NCI-H446 treated with DMSO at 0.1 percent for 48 hours (cell line): ENCODE data around the gene LRRN4.
A peak's percentile ranks its signal among the peaks of the same experiment; 100 is the strongest.

Source experiments
- DNase-seq: peaks from one replicate; lab custom pipeline; 2025; lab: John Stamatoyannopoulos, UW

Gene LRRN4

DNA sequence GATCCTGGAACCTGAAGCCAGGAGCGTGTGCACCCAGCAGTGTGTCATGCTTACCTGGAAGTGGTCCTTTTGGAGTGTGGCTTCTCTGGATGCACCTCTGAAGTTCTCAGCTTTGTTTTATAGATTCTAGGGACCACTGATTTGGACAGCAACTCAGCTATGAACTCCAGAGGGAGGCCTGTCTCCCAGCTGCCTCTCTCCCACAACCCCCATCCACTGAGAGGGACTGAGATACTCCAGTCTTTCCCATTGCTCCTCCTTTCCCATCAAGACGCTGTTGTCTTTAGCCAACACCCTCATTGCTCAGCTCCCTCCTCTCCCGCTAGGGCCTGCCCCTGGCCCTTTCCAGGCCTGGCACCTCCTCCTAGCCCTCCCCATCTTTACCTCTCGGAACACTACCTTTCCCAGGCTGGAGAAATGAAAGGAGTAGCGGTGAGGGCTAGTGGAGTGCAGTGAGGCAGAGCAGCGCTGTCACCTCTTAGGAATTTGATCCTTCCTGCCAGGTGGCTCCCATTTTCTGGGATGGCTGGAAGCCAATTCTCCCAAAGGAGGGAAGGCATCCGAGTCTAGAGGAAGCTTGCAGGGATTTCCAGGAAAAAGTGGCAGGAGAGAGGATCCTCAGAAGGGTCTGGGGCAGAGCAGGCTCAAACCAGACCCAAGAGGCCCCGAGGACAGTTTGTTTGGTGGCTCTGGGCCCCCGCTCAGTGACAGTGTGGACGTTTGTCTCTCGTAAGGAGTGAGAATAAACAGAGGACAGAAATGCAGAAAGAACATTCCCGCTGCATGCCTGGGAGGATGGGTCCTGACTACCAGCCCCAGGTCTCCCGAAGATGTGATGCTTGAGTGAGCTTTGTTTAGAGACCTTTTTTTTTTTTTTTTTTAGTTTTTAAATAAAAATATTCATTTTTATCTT lies at the start of gene LRRN4:
TSS of gene LRRN4 (minus strand) at position 285 of the 913 bp plus-strand sequence. CDS start 1,261 bp downstream, outside the sequence.
- no peak for DNase-seq

DNA sequence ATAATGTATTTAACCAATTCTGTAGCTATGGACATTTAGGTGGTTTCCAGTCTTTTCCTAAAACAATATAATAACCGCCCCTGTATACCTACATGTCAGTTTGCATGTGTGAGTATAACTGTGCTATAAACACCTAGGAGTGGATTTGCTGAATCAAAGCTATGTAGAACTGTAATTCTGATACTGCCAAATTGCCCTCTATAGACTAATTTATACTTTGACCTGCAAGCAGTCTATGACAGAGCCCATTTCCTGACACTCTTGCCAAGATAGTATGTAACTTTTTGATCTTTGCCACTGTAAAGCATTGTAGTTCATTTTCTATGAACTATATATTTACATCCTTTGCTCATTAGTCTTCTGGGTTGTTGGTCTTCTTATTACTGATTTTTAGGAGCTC lies 49.4 kb upstream of the LRRN4 start:
- DNase-seq: no peak

DNA sequence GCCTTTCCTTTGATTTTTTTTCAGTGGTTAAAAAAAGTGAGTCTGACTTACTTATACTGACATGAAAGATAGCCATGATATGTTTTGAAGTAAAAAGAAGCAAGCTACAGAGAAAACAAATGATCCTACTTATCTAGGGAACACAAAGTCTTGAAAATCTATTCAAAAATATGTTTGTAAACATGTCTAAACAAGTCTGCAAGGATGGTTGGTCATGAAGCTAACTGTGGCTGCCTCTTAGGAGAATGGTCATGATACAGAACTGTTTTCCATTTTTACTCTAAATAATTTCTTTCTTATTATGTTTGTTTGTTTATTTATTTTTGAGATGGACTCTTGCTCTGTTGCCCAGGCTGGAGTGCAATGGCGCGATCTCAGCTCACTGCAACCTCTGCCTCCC lies 47.5 kb upstream of the LRRN4 start:
- no peak for DNase-seq

DNA sequence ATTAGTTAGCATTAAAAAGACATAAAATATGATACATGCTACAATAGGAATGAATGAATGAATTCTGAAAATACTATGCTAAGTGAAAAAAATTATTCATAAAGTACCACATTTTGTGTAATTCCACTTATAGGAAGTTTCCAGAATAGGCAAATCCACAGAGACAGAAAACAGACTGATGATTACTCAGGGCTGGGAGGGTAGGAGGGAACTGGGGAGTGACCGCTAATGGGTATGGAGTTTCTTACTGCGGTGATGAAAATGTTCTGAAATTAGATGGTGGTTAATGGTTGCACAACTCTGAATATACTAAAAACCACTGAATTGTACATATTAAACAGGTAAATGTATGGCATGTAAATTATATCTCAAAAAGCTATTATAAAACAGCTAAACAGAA lies 46.4 kb upstream of the LRRN4 start:
- DNase-seq: no peak

DNA sequence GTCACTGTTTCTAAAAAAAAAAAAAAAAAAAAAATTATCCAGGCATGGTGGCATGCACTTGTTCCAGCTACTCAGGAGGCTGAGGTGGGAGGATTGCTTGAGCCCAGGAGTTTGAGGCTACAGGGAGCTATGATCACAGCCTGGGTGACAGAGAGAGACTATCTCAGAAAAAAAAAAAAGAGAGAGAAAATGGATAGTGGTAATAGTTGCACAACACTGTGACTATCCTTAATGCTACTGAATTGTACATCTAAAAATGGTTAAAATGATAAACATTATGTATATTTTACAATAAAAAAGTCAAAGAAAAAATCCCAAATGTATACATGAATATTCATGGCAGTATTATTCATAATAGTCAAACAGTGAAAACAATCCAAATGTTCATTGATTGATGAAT lies 46.0 kb upstream of the LRRN4 start:
- no peak for DNase-seq

DNA sequence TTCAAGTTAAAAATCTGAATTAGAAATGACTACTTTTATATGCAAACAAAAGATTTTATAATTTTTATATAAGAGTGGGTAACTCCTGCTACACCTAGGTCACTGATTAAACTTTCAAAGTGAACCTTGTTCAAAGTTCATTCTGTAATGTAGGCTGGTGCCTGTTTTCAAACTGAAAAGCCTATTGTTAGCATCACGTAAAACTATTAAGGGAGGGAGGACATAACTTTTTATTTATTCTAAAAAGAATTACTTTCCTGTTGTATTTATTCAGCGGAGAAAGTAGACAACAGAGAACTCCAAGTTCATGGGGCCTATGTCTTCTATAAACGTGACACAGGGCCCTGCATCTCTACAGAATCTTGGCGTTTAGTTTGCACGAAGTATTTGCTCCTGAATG lies 41.5 kb upstream of the LRRN4 start:
- DNase-seq: no peak

DNA sequence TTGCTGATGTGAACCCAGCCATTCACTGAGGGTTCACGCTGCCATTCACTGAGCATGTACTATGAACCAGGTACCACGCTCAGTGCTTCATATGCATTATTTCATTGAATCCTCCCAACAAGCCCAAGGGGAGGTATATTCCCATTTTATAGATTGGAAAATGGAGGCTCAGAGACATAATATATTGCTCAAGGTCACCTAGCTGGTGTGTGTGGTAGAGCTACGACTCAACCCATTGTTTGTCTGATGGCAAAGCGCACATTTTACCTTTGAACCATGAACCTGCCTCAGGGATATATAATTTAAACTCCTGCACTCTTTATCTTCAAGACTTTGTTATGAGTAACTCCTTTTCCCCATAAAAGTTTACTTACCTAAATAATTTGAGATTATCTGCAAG lies 40.7 kb upstream of the LRRN4 start:
- DNase-seq: no peak

DNA sequence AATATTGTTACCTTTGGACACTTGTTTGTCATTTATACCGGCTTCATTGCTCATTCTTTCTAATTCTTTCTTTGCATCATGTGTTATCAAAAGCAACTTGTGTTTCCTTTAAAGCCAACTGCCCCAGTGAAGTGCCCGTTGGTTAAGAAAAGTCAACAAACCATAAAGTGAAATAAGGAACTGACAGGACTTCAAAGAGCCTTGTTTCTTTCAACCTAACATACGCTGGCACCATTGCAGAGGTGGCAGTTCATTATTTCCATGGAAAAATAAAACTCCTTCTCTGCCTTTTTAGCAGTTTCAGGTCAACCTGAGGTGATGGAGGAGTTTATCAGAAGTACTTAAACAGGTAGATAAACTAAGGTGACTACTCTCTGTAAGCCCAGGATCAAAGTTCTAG lies 40.2 kb upstream of the LRRN4 start:
- DNase-seq: no peak

DNA sequence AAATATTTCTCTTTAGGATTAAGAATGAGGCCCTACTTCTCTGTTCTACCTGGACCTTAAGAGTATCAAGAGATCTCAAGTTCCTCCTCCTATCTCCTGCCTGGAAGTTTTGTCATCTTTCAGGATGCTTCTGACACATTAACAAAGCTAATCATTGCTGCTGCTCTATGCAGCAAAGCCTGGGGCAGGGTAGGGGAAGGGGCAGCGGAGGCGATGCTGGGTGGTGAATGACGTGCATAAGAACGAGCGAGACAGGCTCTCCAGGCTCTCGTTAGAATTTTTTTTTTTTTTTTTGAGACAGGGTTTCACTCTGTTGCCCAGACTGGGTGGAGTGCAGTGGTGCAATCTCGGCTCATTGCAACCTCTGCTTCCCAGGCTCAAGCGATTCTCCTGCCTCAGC lies 37.8 kb upstream of the LRRN4 start:
- DNase-seq: no peak

DNA sequence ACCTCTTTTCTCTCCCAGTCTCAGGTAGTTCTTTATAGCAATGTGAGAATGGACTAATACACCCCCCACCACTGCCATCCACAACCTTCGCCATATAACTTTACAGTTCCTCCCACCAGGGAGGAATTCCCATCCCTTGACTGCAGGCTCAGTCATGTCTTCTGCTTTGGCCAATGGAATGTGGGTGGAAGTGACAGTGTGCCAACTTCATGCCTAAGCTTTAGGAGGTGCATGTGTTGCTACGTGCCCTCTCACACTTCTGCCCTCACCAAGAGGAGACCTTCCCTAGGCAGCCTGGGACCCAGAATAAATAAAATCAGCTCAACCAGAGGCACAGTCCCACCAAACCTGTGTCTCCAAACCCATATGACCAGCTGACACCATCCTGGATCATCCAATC lies 33.0 kb upstream of the LRRN4 start:
- DNase-seq: no peak

DNA sequence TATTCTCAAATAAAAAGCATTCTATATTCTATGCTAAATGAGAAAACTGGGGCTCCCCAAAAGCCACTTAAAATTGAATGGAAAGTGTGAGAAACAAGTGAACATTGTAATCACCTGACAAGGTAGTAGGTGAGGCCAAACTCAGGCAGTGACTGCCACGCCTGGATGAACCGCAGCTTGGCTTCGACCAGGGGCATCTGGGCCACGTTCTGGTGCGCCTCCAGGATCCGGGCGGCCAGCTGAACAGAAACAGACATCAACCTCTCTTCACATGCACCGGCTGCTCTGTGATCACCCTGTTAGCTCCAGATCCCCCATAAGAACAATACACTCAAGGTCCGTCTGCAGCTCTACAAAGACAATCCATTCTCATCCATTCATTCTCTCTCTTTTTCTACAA lies 30.1 kb upstream of the LRRN4 start:
- DNase-seq: no peak

DNA sequence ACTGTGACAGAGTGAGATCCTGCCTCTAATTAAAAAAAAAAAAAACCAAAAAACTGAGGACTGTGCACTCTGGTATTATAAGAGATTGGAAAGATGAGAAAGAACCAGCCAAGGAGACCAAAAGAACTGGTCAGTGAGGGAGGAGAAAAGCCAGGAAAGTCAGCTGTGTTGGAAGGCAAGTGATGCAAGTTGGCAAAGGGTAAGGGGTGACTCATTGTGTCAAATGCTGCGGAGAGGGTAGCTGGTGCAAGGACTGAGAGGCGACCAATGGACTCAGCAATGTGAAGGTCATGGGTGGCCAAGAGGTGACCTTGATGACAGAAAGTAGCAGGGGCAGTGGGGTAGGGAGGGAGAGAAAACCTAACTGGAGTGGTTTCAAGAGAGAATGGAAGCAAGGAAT lies 27.4 kb upstream of the LRRN4 start:
- DNase-seq: no peak

DNA sequence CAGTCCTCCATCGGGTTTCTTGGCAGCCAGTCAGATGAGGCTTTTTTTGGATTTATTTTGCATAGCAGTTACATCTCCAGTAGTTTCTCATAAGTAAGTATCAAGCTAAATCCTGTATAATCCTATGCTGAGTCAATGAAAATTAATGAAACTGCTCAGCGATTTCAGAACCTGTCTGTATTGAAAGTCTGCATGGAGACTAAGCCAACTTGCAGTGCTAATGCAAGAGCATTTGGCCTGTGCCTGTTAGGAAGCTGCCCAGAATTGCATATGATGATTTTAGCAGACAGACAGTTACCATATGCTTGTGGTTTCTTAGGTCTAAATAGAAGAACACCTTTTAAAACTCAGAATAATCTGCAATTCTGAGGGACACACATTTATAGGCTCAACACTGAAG lies 25.2 kb upstream of the LRRN4 start:
- DNase-seq: no peak

DNA sequence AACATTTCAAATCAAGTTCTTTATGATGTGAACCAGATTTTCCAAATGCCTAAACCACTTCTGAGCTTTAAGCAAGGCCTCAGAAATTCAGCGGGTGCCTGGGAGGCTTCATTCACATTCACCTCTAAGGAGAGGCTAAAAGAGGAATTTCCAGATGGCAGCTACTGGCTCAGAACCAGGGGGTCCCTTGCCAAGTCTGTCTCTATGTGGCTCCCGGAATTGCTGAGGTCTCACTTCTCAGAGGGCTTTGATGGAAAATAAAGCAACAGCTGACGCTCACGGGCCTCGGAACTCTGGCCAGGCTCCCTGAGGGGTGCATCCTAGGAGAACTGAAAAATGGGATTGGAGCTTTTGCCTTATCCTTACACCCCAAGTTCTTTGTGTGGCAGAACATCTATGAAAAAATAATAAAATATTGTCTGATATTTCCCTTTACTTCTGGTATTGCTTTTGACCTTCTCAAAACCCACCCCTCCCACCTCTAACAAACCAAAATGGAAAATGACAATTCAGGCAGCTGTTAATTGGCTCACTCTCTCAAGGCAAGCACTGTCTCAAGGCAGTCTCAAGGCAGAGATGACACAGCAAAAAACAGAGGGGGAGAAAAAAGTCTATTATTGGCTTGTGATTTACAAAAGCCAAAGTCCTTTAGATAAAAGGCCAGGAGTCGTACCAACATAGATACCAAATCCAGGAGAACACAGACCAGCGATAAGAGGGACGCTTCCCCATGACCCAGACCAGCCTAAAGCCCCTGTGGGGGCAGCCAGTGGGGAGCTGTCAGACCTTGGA lies 21.8 kb upstream of the LRRN4 start:
- peak; percentile 83 for DNase-seq

DNA sequence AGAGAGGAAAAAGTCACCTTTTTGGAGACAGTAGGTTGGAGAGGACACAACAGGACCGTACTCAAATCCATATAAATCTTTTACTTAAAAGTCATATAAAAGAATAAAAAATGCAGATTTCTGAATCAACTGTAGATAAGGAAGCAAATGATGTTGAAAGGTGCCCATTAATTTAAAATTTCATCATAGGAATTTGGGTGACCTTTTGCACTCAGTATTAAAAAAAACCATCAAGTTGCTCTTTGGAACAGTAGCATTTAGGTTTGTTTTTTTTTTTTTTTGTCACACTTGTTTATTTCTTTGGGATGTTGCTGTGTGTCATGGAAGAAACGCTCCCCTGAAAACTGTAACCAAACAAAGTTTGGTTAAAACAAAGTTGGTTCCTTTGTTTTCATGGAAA lies 20.9 kb upstream of the LRRN4 start:
- DNase-seq: no peak

DNA sequence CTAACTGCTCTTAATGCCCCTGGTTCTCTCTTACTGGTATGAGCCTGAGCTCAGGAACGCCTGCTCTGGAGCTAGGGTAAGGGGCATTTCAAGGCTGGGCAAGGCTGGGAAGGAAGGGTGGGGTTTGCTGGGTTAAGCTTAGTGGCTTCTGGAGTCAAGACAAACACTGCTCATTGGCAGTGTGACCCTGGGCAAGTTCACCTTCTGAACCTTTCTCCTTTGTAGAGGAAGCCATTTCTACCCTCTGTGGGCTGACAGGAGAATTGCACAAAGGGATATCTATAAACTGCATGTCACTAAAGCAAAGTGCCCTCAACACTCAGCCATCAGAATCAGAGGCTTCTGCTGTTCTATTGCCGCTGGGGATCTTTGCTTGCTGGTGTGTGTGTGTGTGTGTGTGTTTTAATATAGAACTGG lies 20.3 kb upstream of the LRRN4 start:
- no peak for DNase-seq

DNA sequence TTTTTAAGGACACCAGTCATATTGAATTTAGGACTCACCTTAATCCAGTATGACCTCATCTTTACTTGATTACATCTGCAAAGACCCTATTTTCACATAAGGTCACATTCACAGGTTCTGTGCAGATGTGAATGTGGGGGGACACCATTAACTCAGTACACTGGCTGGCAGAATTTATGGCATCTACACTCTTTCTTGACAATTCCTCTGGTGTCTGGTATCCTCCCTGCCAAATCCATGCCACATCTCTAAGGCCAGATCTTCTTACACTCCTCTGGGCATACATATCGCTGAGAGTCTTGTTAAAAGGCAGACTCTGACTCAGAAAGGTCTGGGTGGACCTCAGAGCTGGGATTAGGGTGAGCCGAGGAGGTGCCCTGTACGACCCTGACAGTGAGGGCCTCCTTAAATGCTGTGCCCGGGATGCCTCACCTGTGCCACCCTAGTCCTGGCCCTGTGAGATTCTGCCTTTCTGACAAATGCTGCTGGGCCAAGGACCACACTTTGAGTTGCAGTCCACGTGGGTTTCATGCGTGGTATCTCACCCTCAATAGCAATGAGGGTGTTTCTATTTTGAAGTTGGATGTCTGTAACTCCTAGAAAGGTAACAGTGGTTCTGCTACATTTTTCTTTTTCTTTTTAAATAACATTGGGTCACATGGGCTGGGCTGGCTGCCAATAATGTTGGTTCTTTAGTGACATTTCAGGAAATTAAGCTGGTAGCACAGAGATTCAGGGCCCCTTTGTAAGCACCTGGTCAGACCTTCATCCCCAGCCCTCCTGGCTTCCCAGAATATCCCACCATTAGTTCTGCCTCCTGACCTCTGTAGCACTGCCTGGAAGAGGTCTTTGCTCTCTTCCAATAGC lies 17.2 kb upstream of the LRRN4 start:
- no peak for DNase-seq

DNA sequence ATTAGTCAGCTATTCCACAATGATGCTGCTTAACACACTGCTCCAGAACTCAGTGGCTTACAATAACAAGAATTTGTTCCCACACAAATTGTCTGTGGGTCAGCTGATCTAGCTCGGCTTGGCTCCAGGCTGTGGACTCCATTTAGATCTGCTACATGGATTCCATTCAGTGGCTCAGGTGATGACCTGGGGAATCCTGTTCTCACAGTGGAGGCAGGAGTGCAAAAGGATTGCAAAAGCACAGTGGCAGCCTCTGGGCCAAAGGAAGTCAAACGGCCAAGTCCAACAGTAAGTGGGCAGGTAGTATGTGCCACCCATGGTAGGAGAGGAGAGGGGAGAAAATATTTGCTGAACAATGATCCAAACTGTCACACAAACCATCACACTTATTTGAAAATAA lies 15.8 kb upstream of the LRRN4 start:
- DNase-seq: no peak

DNA sequence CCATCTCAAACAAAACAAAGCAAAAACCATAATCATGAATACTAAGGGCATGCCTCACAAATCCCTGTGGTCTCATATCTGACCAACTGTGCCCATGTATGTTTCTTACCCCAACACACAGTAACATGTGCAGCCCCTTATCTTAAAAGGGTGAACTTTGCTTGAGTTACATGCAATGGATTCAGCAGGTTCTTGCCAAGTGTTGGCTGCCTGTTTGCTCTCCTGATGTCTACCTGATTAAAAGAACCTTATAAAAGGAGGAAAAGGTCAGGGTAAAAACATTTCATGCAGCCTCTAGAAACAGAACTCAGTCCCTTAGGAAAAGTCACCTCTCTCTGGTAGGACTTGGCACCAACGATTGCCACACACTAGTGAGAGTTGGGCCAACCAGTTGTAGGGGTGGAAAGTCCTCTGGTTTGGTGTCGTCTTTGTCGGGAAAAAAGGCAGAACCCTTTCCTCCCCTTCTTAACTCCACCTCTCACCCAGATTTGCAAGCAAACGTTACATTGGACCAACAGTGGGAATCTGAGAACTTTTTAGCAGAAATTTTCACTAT lies 14.0 kb upstream of the LRRN4 start:
- no peak for DNase-seq

DNA sequence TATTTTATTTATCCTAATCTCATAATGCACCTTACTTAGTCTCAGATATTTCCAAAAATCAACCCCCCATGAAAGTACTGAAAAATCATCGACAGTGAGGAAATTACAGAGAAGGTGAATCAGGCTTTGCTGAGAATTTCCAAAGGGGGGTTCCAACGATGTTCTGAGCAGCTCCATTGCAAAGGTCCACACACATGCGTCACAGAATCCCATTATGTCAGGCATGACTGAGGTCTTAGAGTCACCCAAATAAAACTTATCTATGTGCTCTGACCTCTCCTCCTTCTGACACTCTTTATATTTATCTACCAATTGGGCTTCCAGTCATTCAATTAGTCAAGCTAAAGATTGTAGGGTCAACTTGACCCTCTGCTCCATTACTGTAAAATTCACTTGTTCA lies 12.7 kb upstream of the LRRN4 start:
- no peak for DNase-seq

DNA sequence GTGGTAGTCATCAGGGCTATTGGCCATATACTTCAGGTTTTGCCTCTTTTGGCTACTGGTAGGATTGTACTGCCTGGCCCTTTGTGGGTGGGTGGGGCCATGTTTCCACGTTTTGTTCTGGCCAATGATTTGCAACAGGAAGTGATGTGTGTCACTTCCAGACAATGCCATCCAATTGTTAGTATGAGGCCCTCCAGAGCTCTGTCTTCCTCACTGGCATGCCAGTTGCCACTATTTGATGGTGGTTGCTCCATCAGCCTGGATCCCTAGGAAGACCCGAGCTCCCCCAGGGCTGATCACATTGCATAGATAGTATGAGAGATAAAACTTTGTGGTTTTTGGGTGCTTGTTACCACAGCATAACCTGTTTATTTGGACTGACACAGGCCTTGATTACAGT lies 7.7 kb upstream of the LRRN4 start:
- no peak for DNase-seq

DNA sequence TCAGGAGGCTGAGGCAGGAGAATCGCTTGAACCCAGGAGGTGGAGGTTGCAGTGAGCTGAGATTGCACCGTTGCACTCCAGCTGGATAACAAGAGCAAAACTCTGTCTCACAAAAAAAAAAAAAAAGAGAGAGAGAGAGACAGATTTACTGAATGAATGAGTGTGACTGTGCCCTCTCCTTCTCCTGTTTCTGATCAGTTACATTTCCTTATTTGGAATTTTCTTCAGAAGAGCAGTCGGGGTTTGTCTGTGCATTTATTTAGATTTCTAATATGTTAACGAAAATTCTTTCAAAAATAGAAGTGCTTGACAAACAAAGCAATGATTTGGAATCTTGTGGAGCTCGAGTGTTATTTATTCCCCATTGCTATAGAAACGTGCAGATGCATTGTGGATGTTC lies 6.4 kb upstream of the LRRN4 start:
- DNase-seq: no peak
